Astrocyte (in vitro differentiated cells and primary cell): ENCODE results near the gene UBE2G2. TPM values are rescaled to one million over a fixed set of nuclear protein-coding genes. Genes with fewer than 3 reads are reported as not detected.

ENCODE experiments used
- DNase-seq: peaks from one replicate; pipeline ENCODE4 v3.0.0-alpha.2; 2010; ENCODE audit warnings: low read depth
- FAIRE-seq: peaks from 2 replicates; lab custom pipeline; 2011; peaks lifted over from hg19 to GRCh38; lab: Jason Lieb, UNC
- H2AFZ ChIP-seq: 2 replicates; pipeline ENCODE4 v1.6.0; 2012; ENCODE audit warnings: low read depth, low read length, inconsistent platforms
- H3K27ac ChIP-seq: 2 replicates; pipeline ENCODE4 v1.5.1; 2011; ENCODE audit warnings: low read depth, low read length, inconsistent platforms
- H3K27me3 ChIP-seq: 2 replicates; pipeline ENCODE4 v1.6.0; 2011; ENCODE audit warnings: low read length, inconsistent platforms; ENCODE audit not compliant: insufficient read depth
- H3K36me3 ChIP-seq: 2 replicates; pipeline ENCODE4 v1.5.1; 2011; ENCODE audit warnings: low read length, inconsistent platforms; ENCODE audit not compliant: insufficient read depth
- H3K4me1 ChIP-seq: 2 replicates; pipeline ENCODE4 v1.5.1; 2011; ENCODE audit warnings: low read length, inconsistent platforms; ENCODE audit not compliant: insufficient read depth
- H3K4me2 ChIP-seq: 2 replicates; pipeline ENCODE4 v1.6.0; 2012; ENCODE audit warnings: low read length, inconsistent platforms
- H3K4me3 ChIP-seq: 2 replicates; pipeline ENCODE4 v1.5.1; 2011; ENCODE audit warnings: low read depth, mild to moderate bottlenecking, low read length, inconsistent platforms; ENCODE audit not compliant: insufficient read depth
- H3K79me2 ChIP-seq: 2 replicates; pipeline ENCODE4 v1.6.0; 2012; ENCODE audit warnings: mild to moderate bottlenecking, low read length, inconsistent platforms; ENCODE audit not compliant: insufficient read depth
- H3K9ac ChIP-seq: 2 replicates; pipeline ENCODE4 v1.6.0; 2012; ENCODE audit warnings: mild to moderate bottlenecking, low read length, inconsistent platforms
- H3K9me3 ChIP-seq: 2 replicates; pipeline ENCODE4 v1.5.1; 2012; ENCODE audit warnings: low read depth, mild to moderate bottlenecking, low read length, inconsistent platforms; ENCODE audit not compliant: insufficient read depth
- H4K20me1 ChIP-seq: 2 replicates; pipeline ENCODE4 v1.6.0; 2012; ENCODE audit warnings: low read length, inconsistent platforms; ENCODE audit not compliant: insufficient read depth
- H3K27ac Mint-ChIP-seq: one replicate; pipeline ENCODE4 v1.8.0; 2021; ENCODE audit warnings: mild to moderate bottlenecking, mixed read lengths; ENCODE audit not compliant: unreplicated experiment
- H3K27me3 Mint-ChIP-seq: one replicate; pipeline ENCODE4 v1.8.0; 2021; ENCODE audit warnings: low read depth, mixed read lengths; ENCODE audit not compliant: unreplicated experiment
- H3K36me3 Mint-ChIP-seq: one replicate; pipeline ENCODE4 v1.8.0; 2021; ENCODE audit warnings: low read depth, mixed read lengths; ENCODE audit not compliant: unreplicated experiment
- H3K4me1 Mint-ChIP-seq: one replicate; pipeline ENCODE4 v1.8.0; 2021; ENCODE audit warnings: low read depth, mixed read lengths; ENCODE audit not compliant: unreplicated experiment
- H3K4me3 Mint-ChIP-seq: one replicate; pipeline ENCODE4 v1.8.0; 2021; ENCODE audit warnings: mild to moderate bottlenecking, moderate library complexity, mixed read lengths; ENCODE audit not compliant: unreplicated experiment
- H3K9me3 Mint-ChIP-seq: one replicate; pipeline ENCODE4 v1.8.0; 2021; ENCODE audit warnings: mild to moderate bottlenecking, mixed read lengths; ENCODE audit not compliant: unreplicated experiment
- CTCF ChIP-seq: IDR thresholded peaks from 2 replicates; pipeline ENCODE4 v1.5.1; 2011; ENCODE audit warnings: low read depth, mild to moderate bottlenecking, inconsistent platforms, low read length, moderate library complexity; ENCODE audit not compliant: insufficient read depth
- EZH2 ChIP-seq: IDR thresholded peaks from 2 replicates; pipeline ENCODE4 v1.6.1; 2012; ENCODE audit warnings: mild to moderate bottlenecking, low read length, inconsistent platforms; ENCODE audit not compliant: insufficient read depth
- total RNA-seq: library from RNA; stranded (reverse); gene quantifications from 2 replicates; pipeline ENCODE4 v1.2.1, GENCODE V29; 2021

UBE2G2 gene
- total RNA-seq, 1 donor from 2014 or later: 74.5 TPM

GRCh38 chr21:44844256-44844655 lies 42.6 kb upstream of the UBE2G2 start:
- H3K4me1 Mint-ChIP-seq: peaks cover 1% of the 10 kb centered on the region
- Histone ChIP-seq H3K79me2 (no peaks in the 10 kb centered on the region), H3K9ac (no peak overlapping the region), H4K20me1 (peaks cover 19% of the 10 kb centered on the region), H3K4me3 (no peak overlapping the region), H3K4me1 (peaks cover 12% of the 10 kb centered on the region), H3K27ac (no peak overlapping the region), H3K36me3 (peaks cover 2% of the 10 kb centered on the region), H3K4me2 (no peak overlapping the region), H3K9me3 (no peaks in the 10 kb centered on the region), H2AFZ (no peak overlapping the region), H3K27me3 (peaks cover 11% of the 10 kb centered on the region)
- no peak overlapping the region for H3K4me3 Mint-ChIP-seq
- FAIRE-seq: no peak
- peaks cover 44% of the 10 kb centered on the region for H3K27me3 Mint-ChIP-seq
- H3K9me3 Mint-ChIP-seq: peaks cover 2% of the 10 kb centered on the region
- DNase-seq: no peak
- TF ChIP-seq CTCF (no peak), EZH2 (no peak)
- H3K36me3 Mint-ChIP-seq: peaks cover 8% of the 10 kb centered on the region
- H3K27ac Mint-ChIP-seq: no peak overlapping the region

- TF ChIP-seq CTCF (no peak), EZH2 (no peak)
Measured at GRCh38 chr21:44842721-44843445, 41.3 kb upstream of the UBE2G2 start.

GRCh38 chr21:44842087-44842486 lies 40.5 kb upstream of the UBE2G2 start:
- Histone ChIP-seq H3K79me2 (no peaks in the 10 kb centered on the region), H3K4me1 (peaks cover 12% of the 10 kb centered on the region), H2AFZ (no peak overlapping the region), H3K36me3 (no peaks in the 10 kb centered on the region), H4K20me1 (peaks cover 8% of the 10 kb centered on the region), H3K9ac (no peak overlapping the region), H3K27ac (no peak overlapping the region), H3K9me3 (no peaks in the 10 kb centered on the region), H3K4me2 (no peak overlapping the region), H3K4me3 (no peak overlapping the region), H3K27me3 (peaks cover 11% of the 10 kb centered on the region)
- H3K36me3 Mint-ChIP-seq: peaks cover 2% of the 10 kb centered on the region
- FAIRE-seq: no peak
- peaks cover 7% of the 10 kb centered on the region for H3K4me1 Mint-ChIP-seq
- H3K27me3 Mint-ChIP-seq: peaks cover 51% of the 10 kb centered on the region
- peaks cover 6% of the 10 kb centered on the region for H3K9me3 Mint-ChIP-seq
- no peak for DNase-seq
- no peak overlapping the region for H3K27ac Mint-ChIP-seq
- TF ChIP-seq CTCF: no peak
- no peak for TF ChIP-seq EZH2
- no peak overlapping the region for H3K4me3 Mint-ChIP-seq

More at GRCh38 chr21:44842721-44843445, 41.3 kb upstream of the UBE2G2 start:
- H3K4me3 ChIP-seq: no peak overlapping the region
- H3K79me2 ChIP-seq: no peaks in the 10 kb centered on the region
- H3K36me3 Mint-ChIP-seq: peaks cover 6% of the 10 kb centered on the region
- H2AFZ ChIP-seq: no peak overlapping the region
- no peaks in the 10 kb centered on the region for H3K9me3 ChIP-seq
- H3K4me1 Mint-ChIP-seq: peaks cover 7% of the 10 kb centered on the region
- H3K27me3 Mint-ChIP-seq: peaks cover 51% of the 10 kb centered on the region
- no peak overlapping the region for H3K4me3 Mint-ChIP-seq
- no peak for DNase-seq
- no peak overlapping the region for H3K9ac ChIP-seq
- peaks cover 6% of the 10 kb centered on the region for H3K9me3 Mint-ChIP-seq
- H3K36me3 ChIP-seq: no peaks in the 10 kb centered on the region
- no peak overlapping the region for H3K4me2 ChIP-seq
- no peak overlapping the region for H3K27ac Mint-ChIP-seq
- FAIRE-seq: no peak
- peaks cover 11% of the 10 kb centered on the region for H3K27me3 ChIP-seq
- H3K27ac ChIP-seq: no peak overlapping the region
- H4K20me1 ChIP-seq: peaks cover 16% of the 10 kb centered on the region
- peaks cover 12% of the 10 kb centered on the region for H3K4me1 ChIP-seq
